Heart left ventricle (tissue), 16 donors: ENCODE data around the gene ORC3. TPM values are rescaled to one million over a fixed set of nuclear protein-coding genes. Genes with fewer than 3 reads are reported as not detected.
A peak's percentile ranks its signal among the peaks of the same experiment; 100 is the strongest.

Experiments
- ATAC-seq, 4 donors: fragments of 200-7000 bp; cut with Tn5 transposase; one replicate each; pipeline ENCODE4 v1.9.1; 2020 to 2022; ENCODE audit warnings: moderate library complexity in 4 of 4, mild to moderate bottlenecking in 3 of 4, moderate number of reproducible peaks in 1 of 4
- DNase-seq, 5 donors: peaks; one replicate each; pipeline ENCODE4 v3.0.0-alpha.2; 2020
- H3K27ac ChIP-seq, 12 donors: fragments of 200-600 bp; sonication (generic) in 4 of 12; one replicate each; pipeline versions ENCODE4 v1.5.0 to v1.8.0; 2016 to 2022; ENCODE audit warnings: mild to moderate bottlenecking in 2 of 12
- H3K27me3 ChIP-seq, 9 donors: fragments of 200-600 bp; sonication (generic) in 2 of 9; one replicate each; pipeline versions ENCODE4 v1.5.1 to v1.8.0; 2016 to 2022; ENCODE audit warnings: mild to moderate bottlenecking in 3 of 9
- H3K36me3 ChIP-seq, 9 donors: fragments of 200-600 bp; sonication (generic) in 2 of 9; one replicate each; pipeline versions ENCODE4 v1.5.0 to v1.8.0; 2018 to 2022; ENCODE audit warnings: mild to moderate bottlenecking in 2 of 9
- H3K4me1 ChIP-seq, 12 donors: fragments of 200-600 bp; sonication (generic) in 4 of 12; one replicate each; pipeline versions ENCODE4 v1.5.0 to v1.8.0; 2016 to 2022; ENCODE audit warnings: mild to moderate bottlenecking in 3 of 12
- H3K4me3 ChIP-seq, 12 donors: fragments of 200-600 bp; sonication (generic) in 4 of 12; one replicate each; pipeline versions ENCODE4 v1.5.0 to v1.8.0; 2017 to 2022; ENCODE audit warnings: mild to moderate bottlenecking in 9 of 12, moderate library complexity in 4 of 12
- H3K9me3 ChIP-seq, 12 donors: fragments of 200-600 bp; sonication (generic) in 4 of 12; one replicate each; pipeline versions ENCODE4 v1.5.0 to v1.8.0; 2016 to 2022; ENCODE audit warnings: mild to moderate bottlenecking in 1 of 12
- POLR2A ChIP-seq, 2 donors: fragments of 450-650 bp; IDR thresholded peaks; one replicate each; pipeline ENCODE4 v1.6.1; 2017; ENCODE audit warnings: antibody characterized with exemption in 2 of 2, mild to moderate bottlenecking in 2 of 2, moderate library complexity in 2 of 2
- WGBS, 4 donors: extraction: QIAGEN DNeasy Blood & Tissue Kit in 2 of 4; methylation state at CpG; one replicate each; pipeline versions ENCODE4 v1.1.5 to v1.1.7; 2013 to 2018; 5-methylcytosine and 5-hydroxymethylcytosine counted together
- intact Hi-C, 10 donors: fragments of 100-400 bp; cut with DNase I; formaldehyde crosslinking; loops; one replicate each; pipeline versions ENCODE4 v1.11.1 to v1.14.2; 2022
- polyA plus RNA-seq, 2 donors: library from polyadenylated mRNA; stranded (reverse); fragments of 200-250 nt; gene quantifications; one replicate each; pipeline ENCODE4 v1.2.3, GENCODE V29; 2013
- total RNA-seq, 9 donors: library from RNA; depleted of rRNA in 2 of 9; stranded (reverse); fragments of >200 nt in 2 of 9; fragmentation: NEBNext Ultra II Directional in 3 of 9; extraction: Animal tissue kit (Norgen Biotek cat#: 25700) in 3 of 9; gene quantifications; one replicate each; pipeline versions ENCODE4 v1.1.0 to v1.2.4, GENCODE V29; 2016 to 2023
- TF ChIP-seq, protein P1 (sequence below), 12 donors: fragments of 200-600 bp; sonication (generic) in 4 of 12; IDR thresholded peaks; one replicate each; pipeline versions ENCODE4 v1.5.0 to v1.8.0; 2018 to 2022; ENCODE audit warnings: antibody characterized with exemption in 12 of 12, mild to moderate bottlenecking in 5 of 12
- donor health status: ischemic (EF 13 %, LVEDD 7.1; RV severe dilation, severe dysfunction).
- donor health status: healthy with polysubstance abuse.
- donor health status: DM: no; HTN: yes; CAD: no.
- donor health status: DM: no; HTN: no; CAD: no.
- donor health status: ischemic (EF 25% LVEDD 6.9; RV normal size, moderate dysfunction).
- donor health status: ischemic (EF 25% LVEDD 5.7; RV mildly dilated, moderate dysfunction).
- donor health status: healthy.
- donor health status: DM: yes; HTN: yes; CAD: no.
- donor health status: ischemic (EF 35%, LVEDD 5.7; RV mildly dilated, moderate dysfunction).
- donor health status: nonischemic (EF 11% LVEDD 7.7; RV severe dilation, severe dysfunction).
- donor health status: DM: yes; HTN: yes; CAD: no.
- donor health status: PGD.
- donor health status: ischemic (EF 29% LVEDD 5.4; RV normal size, mild dysfunction).
- donor health status: nonischemic (EF 23%, LVEDD 6.1; RV moderate dilation, normal function).

The ORC3 gene
- total and polyA plus RNA-seq, 11 donors: 15.2 to 28.6 (median 20.0) TPM

DNA sequence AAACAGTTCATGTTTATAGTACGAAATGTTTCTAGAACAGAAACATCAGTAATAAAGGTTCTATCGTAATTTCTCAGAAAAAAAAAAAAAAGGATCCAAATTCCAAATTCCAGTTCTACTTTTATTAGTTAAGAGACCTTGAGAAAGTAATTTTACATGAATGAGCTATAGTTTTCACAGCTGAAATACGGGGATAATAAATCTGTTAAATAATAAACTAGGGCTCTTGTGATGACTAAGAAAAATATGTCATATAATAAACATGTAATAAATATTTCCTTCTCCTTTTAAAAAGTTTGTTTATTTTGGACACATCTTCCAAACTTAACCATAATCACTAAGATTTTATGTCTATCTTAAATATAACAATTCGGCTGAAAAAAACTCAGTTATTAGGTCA, 17.9 kb upstream of the ORC3 start:
- no peaks in the 10 kb centered on the region for H3K27me3 ChIP-seq
- no peak for ATAC-seq
- no peak for DNase-seq
- no peaks in the 10 kb centered on the region for H3K9me3 ChIP-seq
- H3K4me1 ChIP-seq: peaks cover 0 to 36% (median 16%) of the 10 kb centered on the region in 12 donors
- no peak overlapping the region for H3K4me3 ChIP-seq
- intact Hi-C loops: no loop called here
- TF ChIP-seq POLR2A (IDR thresholded peaks at IDR 0.05): no peak
- TF ChIP-seq, protein P1, sequence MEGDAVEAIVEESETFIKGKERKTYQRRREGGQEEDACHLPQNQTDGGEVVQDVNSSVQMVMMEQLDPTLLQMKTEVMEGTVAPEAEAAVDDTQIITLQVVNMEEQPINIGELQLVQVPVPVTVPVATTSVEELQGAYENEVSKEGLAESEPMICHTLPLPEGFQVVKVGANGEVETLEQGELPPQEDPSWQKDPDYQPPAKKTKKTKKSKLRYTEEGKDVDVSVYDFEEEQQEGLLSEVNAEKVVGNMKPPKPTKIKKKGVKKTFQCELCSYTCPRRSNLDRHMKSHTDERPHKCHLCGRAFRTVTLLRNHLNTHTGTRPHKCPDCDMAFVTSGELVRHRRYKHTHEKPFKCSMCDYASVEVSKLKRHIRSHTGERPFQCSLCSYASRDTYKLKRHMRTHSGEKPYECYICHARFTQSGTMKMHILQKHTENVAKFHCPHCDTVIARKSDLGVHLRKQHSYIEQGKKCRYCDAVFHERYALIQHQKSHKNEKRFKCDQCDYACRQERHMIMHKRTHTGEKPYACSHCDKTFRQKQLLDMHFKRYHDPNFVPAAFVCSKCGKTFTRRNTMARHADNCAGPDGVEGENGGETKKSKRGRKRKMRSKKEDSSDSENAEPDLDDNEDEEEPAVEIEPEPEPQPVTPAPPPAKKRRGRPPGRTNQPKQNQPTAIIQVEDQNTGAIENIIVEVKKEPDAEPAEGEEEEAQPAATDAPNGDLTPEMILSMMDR (IDR thresholded peaks at IDR 0.05): no peak
- 76 to 90% (median 82%) methylated on average over 4 of the region's 4 CpGs for WGBS, 4 donors
- H3K27ac ChIP-seq: no peak overlapping the region
- peaks cover 0 to 22% (median 10%) of the 10 kb centered on the region in 9 donors for H3K36me3 ChIP-seq

DNA sequence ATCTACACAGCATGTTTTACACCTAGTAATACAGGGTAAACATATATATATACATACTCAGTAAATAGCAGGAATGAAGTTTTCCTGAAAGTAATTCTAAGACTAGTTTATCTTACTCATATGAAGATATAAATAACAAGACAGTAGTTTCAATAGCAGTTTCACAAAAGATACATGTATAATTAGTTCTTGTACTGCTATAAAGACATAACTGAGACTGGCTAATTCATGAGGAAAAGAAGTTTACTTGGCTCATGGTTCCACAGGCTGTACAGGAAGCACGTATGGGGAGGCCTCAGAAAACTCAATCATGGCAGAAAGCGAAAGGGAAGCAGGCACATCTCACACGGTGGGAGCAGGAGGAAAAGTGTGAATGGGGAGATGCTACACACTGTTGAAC, 17.1 kb upstream of the ORC3 start:
- no peak for TF ChIP-seq POLR2A (IDR thresholded peaks at IDR 0.05)
- TF ChIP-seq, protein P1 (IDR thresholded peaks at IDR 0.05): no peak
- Histone ChIP-seq H3K4me3 (no peak overlapping the region), H3K36me3 (peaks cover 0 to 22% (median 10%) of the 10 kb centered on the region in 9 donors), H3K9me3 (no peaks in the 10 kb centered on the region), H3K27me3 (no peaks in the 10 kb centered on the region), H3K27ac (no peak overlapping the region), H3K4me1 (peaks cover 0 to 36% (median 16%) of the 10 kb centered on the region in 12 donors)
- intact Hi-C loops: no loop called here
- ATAC-seq (no peak), DNase-seq (no peak)
- 80 to 93% (median 90%) methylated on average over 3 of the region's 3 CpGs for WGBS, 4 donors

DNA sequence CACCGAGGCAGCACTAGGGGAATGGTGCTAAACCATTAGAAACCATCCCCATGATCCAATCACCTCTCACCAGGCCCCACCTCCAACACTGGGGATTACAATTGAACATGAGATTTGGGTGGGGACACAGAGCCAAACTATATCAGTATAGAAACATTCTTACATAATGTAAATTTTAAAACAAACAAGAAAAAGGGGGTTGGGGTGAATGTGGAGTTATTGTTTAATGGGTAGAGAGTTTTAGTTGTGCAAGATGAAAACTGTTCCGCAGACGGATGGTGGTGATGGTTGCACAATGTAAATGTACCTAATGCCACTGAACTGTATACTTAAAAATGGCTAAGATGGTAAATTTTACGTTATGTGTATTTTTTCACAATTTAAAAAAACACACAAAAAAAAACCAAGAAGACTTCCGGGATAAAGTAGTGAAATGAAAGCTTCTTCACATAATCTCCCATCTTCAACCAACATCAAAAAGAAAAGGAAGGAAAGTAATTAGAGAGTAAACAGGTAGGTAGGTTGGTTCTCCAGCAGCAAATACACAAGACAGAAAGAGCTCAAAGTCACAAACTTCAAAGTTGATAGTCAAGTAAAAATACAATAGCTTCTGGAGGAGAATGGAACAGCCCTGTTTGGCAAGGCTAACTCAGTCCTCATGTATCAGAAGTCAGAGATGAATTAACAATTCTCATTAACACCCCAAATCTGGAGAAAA, 16.5 kb upstream of the ORC3 start:
- H3K4me1 ChIP-seq: peaks cover 0 to 36% (median 16%) of the 10 kb centered on the region in 12 donors
- DNase-seq (no peak), ATAC-seq (no peak)
- no peak overlapping the region for H3K4me3 ChIP-seq
- intact Hi-C loops: no loop called here
- no peaks in the 10 kb centered on the region for H3K27me3 ChIP-seq
- peaks cover 0 to 16% (median 8%) of the 10 kb centered on the region in 9 donors for H3K36me3 ChIP-seq
- no peaks in the 10 kb centered on the region for H3K9me3 ChIP-seq
- 93 to 94% (median 94%) methylated on average over 5 of the region's 5 CpGs for WGBS, 4 donors
- TF ChIP-seq POLR2A (IDR thresholded peaks at IDR 0.05): no peak
- TF ChIP-seq, protein P1 (IDR thresholded peaks at IDR 0.05): no peak
- H3K27ac ChIP-seq: peak overlapping the region in 2 of 12 donors; percentile 9 to 44

DNA sequence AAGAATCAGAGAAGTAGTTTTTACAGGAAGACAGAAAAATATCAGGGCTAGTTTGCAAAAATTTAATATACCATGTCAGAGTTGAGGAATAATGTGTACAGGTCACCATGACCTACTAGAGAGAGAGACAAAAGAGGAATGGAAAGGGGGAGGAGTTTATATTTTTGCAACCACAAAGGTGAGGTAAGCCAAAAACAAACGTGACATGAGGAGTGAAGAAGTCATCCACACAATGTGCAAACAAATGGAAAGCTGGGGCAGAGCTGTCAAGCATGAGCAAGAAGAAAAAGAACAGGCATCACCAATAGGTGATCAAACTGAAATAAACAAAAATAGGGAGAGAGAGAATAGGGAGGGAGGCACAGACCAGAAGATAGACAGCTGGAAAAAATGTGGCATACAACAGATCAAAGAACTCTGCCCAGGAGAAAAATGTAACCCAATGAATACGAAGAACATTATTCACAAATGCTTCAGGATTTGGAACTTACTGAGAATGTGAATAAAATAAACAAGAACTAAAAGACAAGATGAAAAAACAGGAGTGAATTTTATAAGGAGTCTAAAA, 15.6 kb upstream of the ORC3 start:
- Histone ChIP-seq H3K27me3 (no peaks in the 10 kb centered on the region), H3K36me3 (peaks cover 0 to 10% (median 0%) of the 10 kb centered on the region in 9 donors), H3K9me3 (no peaks in the 10 kb centered on the region), H3K4me1 (peaks cover 0 to 36% (median 16%) of the 10 kb centered on the region in 12 donors), H3K4me3 (no peak overlapping the region), H3K27ac (peak overlapping the region in 1 of 12 donors; percentile 9)
- ATAC-seq (peak in 3 of 4 donors; percentile 62 to 80 (median 66)), DNase-seq (no peak)
- intact Hi-C loops: no loop called here
- TF ChIP-seq, protein P1 (IDR thresholded peaks at IDR 0.05): no peak
- TF ChIP-seq POLR2A (IDR thresholded peaks at IDR 0.05): no peak
- 49 to 61% (median 59%) methylated on average over 2 of the region's 2 CpGs for WGBS, 4 donors
